HCT116 (cell line): Measurements from ENCODE around the gene SNTG2. TPM values are rescaled to one million over a fixed set of nuclear protein-coding genes. Genes with fewer than 3 reads are reported as not detected.

ENCODE experiments used
- ATAC-seq: fragments of 200-7000 bp; cut with Tn5 transposase; 2 replicates; pipeline ENCODE4 v1.9.1; 2020; ENCODE audit warnings: mild to moderate bottlenecking, moderate library complexity
- BruUV-seq: library from RNA; stranded (reverse); fragments of 400-500 nt; replicated peaks from 2 replicates; lab custom pipeline; 2021; lab: Mats Ljungman, UMichigan
- CTCF ChIA-PET: fragments of 300-600 bp; sonication (Branson Sonifier 250); formaldehyde crosslinking; loops from one replicate; lab custom pipeline; 2021; ENCODE audit warnings: antibody characterized with exemption; lab: Charles Lee
- POLR2A ChIA-PET: fragments of 300-600, 350-600 bp; sonication (Branson Sonifier 250); formaldehyde crosslinking; loops from one replicate; lab custom pipeline; 2021; ENCODE audit warnings: antibody characterized with exemption; lab: Charles Lee
- RAD21 ChIA-PET, 2 experiments: fragments of 300-600 bp; sonication (Branson Sonifier 250); formaldehyde crosslinking; loops; one replicate each; lab custom pipeline; 2023; ENCODE audit warnings: low total read pairs in 2 of 2; ENCODE audit not compliant: uncharacterized antibody in 2 of 2, unreplicated experiment in 2 of 2, low non-redundant PET in 1 of 2; lab: Charles Lee
- DNase-seq: peaks from one replicate; pipeline ENCODE4 v3.0.0-alpha.2; 2010; ENCODE audit warnings: low read depth, low spot score
- H2AFZ ChIP-seq: fragments of 200-600 bp; shearing (Covaris generic), sonication (generic); 2 replicates; pipeline ENCODE4 v1.6.1; 2017; ENCODE audit warnings: low read depth, mixed run types, mixed read lengths, antibody characterized with exemption, low read length; ENCODE audit not compliant: poor library complexity, severe bottlenecking
- H3K27ac ChIP-seq: 2 replicates; pipeline ENCODE4 v1.5.1; 2012; ENCODE audit warnings: low read depth, low read length
- H3K27me3 ChIP-seq: fragments of 200-600 bp; sonication (generic); 2 replicates; pipeline ENCODE4 v1.6.1; 2016; ENCODE audit warnings: mixed run types, low read length, mixed read lengths; ENCODE audit not compliant: insufficient read depth
- H3K36me3 ChIP-seq, 2 experiments: fragments of 200-500 bp in 1 of 2; fragments of 200-600 bp in 1 of 2; sonication (Bioruptor generic) in 1 of 2; sonication (generic) in 1 of 2; 2 replicates each; pipeline versions ENCODE4 v1.5.1 to v1.6.1; 2014 to 2016; ENCODE audit warnings: low read length in 2 of 2, inconsistent platforms in 1 of 2, mixed read lengths in 1 of 2, mixed run types in 1 of 2; ENCODE audit not compliant: insufficient read depth in 2 of 2, control insufficient read depth in 1 of 2
- H3K4me1 ChIP-seq, 2 experiments: fragments of 200-600 bp in 1 of 2; sonication (generic) in 1 of 2; 2 replicates each; pipeline versions ENCODE4 v1.5.1 to v1.6.1; 2012 to 2017; ENCODE audit warnings: low read length in 2 of 2, inconsistent platforms in 1 of 2, mild to moderate bottlenecking in 1 of 2, mixed read lengths in 1 of 2, mixed run types in 1 of 2, moderate library complexity in 1 of 2; ENCODE audit not compliant: insufficient read depth in 2 of 2, control insufficient read depth in 1 of 2
- H3K4me2 ChIP-seq: fragments of 200-600 bp; sonication (generic); 2 replicates; pipeline ENCODE4 v1.6.1; 2017; ENCODE audit warnings: mixed run types, low read length, mixed read lengths
- H3K4me3 ChIP-seq, 2 experiments: fragments of 200-600 bp in 1 of 2; sonication (generic) in 1 of 2; replicated peaks in 1 of 2; 2 replicates each; pipeline ENCODE4 v1.5.1; 2011 to 2016; ENCODE audit warnings: low read length in 2 of 2, control low read depth in 1 of 2, low read depth in 1 of 2, mild to moderate bottlenecking in 1 of 2, mixed read lengths in 1 of 2, mixed run types in 1 of 2
- H3K79me2 ChIP-seq: fragments of 200-600 bp; sonication (generic); 2 replicates; pipeline ENCODE4 v1.6.1; 2017; ENCODE audit warnings: mild to moderate bottlenecking, mixed run types, low read length, moderate library complexity, mixed read lengths; ENCODE audit not compliant: insufficient read depth
- H3K9ac ChIP-seq: fragments of 200-600 bp; sonication (generic); 2 replicates; pipeline ENCODE4 v1.6.1; 2016; ENCODE audit warnings: low read length, mixed read lengths
- H3K9me2 ChIP-seq: fragments of 200-600 bp; sonication (generic), shearing (Covaris generic); 2 replicates; pipeline ENCODE4 v1.6.1; 2017; ENCODE audit warnings: mixed run types, mild to moderate bottlenecking, moderate library complexity; ENCODE audit not compliant: insufficient read depth
- H3K9me3 ChIP-seq, 2 experiments: fragments of 200-500 bp in 1 of 2; fragments of 200-600 bp in 1 of 2; sonication (Bioruptor generic) in 1 of 2; sonication (generic) in 1 of 2; 2 replicates each; pipeline ENCODE4 v1.6.1; 2014 to 2017; ENCODE audit warnings: low read length in 2 of 2, mixed read lengths in 2 of 2, inconsistent platforms in 1 of 2, low read depth in 1 of 2, mild to moderate bottlenecking in 1 of 2, mixed run types in 1 of 2, moderate library complexity in 1 of 2; ENCODE audit not compliant: control insufficient read depth in 1 of 2, insufficient read depth in 1 of 2
- H4K20me1 ChIP-seq: fragments of 200-600 bp; sonication (generic), shearing (Covaris generic); 2 replicates; pipeline ENCODE4 v1.6.1; 2017; ENCODE audit warnings: mixed run types, mild to moderate bottlenecking, moderate library complexity; ENCODE audit not compliant: insufficient read depth
- CBX3 ChIP-seq: IDR thresholded peaks from 2 replicates; pipeline ENCODE4 v1.6.1; 2012; ENCODE audit warnings: low read depth
- CEBPB ChIP-seq: IDR thresholded peaks from 2 replicates; pipeline ENCODE4 v1.6.1; 2012; ENCODE audit warnings: low read depth
- EGR1 ChIP-seq: IDR thresholded peaks from 2 replicates; pipeline ENCODE4 v1.6.1; 2012; ENCODE audit warnings: low read depth
- ELF1 ChIP-seq: IDR thresholded peaks from 2 replicates; pipeline ENCODE4 v1.6.1; 2012; ENCODE audit warnings: low read depth, borderline replicate concordance
- EZH2 ChIP-seq: fragments of 200-600 bp; sonication (generic); IDR thresholded peaks from 2 replicates; pipeline ENCODE4 v1.6.1; 2017; ENCODE audit warnings: antibody characterized with exemption, mixed run types
- FOSL1 ChIP-seq: IDR thresholded peaks from 2 replicates; pipeline ENCODE4 v1.6.1; 2012; ENCODE audit warnings: low read depth
- MAX ChIP-seq: IDR thresholded peaks from 2 replicates; pipeline ENCODE4 v1.6.1; 2012
- POLR2AphosphoS5 ChIP-seq: IDR thresholded peaks from 2 replicates; pipeline ENCODE4 v1.6.1; 2011; ENCODE audit warnings: mild to moderate bottlenecking, low read depth, low read length, moderate library complexity
- RAD21 ChIP-seq: IDR thresholded peaks from 2 replicates; pipeline ENCODE4 v1.6.1; 2012; ENCODE audit warnings: low read depth, mild to moderate bottlenecking
- REST ChIP-seq: IDR thresholded peaks from 2 replicates; pipeline ENCODE4 v1.6.1; 2012; ENCODE audit warnings: low read depth
- SIN3A ChIP-seq: IDR thresholded peaks from 2 replicates; pipeline ENCODE4 v1.6.1; 2012; ENCODE audit warnings: low read depth
- SRF ChIP-seq: IDR thresholded peaks from 2 replicates; pipeline ENCODE4 v1.6.1; 2012; ENCODE audit warnings: low read depth
- TCF7L2 ChIP-seq: IDR thresholded peaks from 2 replicates; pipeline ENCODE4 v1.7.0; 2011; ENCODE audit warnings: borderline replicate concordance, inconsistent platforms; ENCODE audit not compliant: insufficient read depth, insufficient read length; ENCODE audit errors: extremely low read depth
- YY1 ChIP-seq: IDR thresholded peaks from 2 replicates; pipeline ENCODE4 v1.6.1; 2011; ENCODE audit warnings: low read length, low read depth, moderate library complexity, mild to moderate bottlenecking; ENCODE audit not compliant: insufficient replicate concordance; ENCODE audit errors: extremely low read depth
- ZBTB33 ChIP-seq: IDR thresholded peaks from 2 replicates; pipeline ENCODE4 v1.6.1; 2011; ENCODE audit warnings: mild to moderate bottlenecking, low read length, moderate library complexity; ENCODE audit not compliant: insufficient replicate concordance; ENCODE audit errors: extremely low read depth
- ZNF274 ChIP-seq: fragments of 200-500 bp; sonication (Bioruptor generic); IDR thresholded peaks from 2 replicates; pipeline ENCODE4 v1.6.1; 2014; ENCODE audit warnings: mild to moderate bottlenecking, low read depth, low read length, inconsistent platforms
- intact Hi-C: fragments of 100-400 bp; cut with micrococcal nuclease; formaldehyde crosslinking; loops from 2 replicates; pipeline ENCODE4 v1.10.0; 2022
- total RNA-seq: library from RNA; stranded (reverse); gene quantifications from one replicate; pipeline ENCODE4 v1.2.1, GENCODE V29; 2021; ENCODE audit not compliant: unreplicated experiment

The SNTG2 gene
- total RNA-seq, 1 experiment from 2014 or later: not detected

- no peak for DNase-seq
- H4K20me1 ChIP-seq: no peaks in the 10 kb centered on the region
- no peaks in the 10 kb centered on the region for H3K4me1 ChIP-seq
- ChIA-PET POLR2A (interaction anchor here (0.6 kb wide), 1 partner anchor 93 kb away, joined by 3 read pairs; no protein-coding TSS in a partner anchor), CTCF (no interaction called here), RAD21 (no interaction called here)
- no peak overlapping the region for H3K4me3 ChIP-seq
- ATAC-seq: no peak
- no peak overlapping the region for H3K4me2 ChIP-seq
- H3K27me3 ChIP-seq: peaks cover 4% of the 10 kb centered on the region
- H3K9me2 ChIP-seq: no peaks in the 10 kb centered on the region
- TF ChIP-seq RAD21 (no peak), ZNF274 (no peak), TCF7L2 (no peak), ELF1 (no peak), POLR2AphosphoS5 (no peak), REST (no peak), FOSL1 (no peak), YY1 (no peak), CBX3 (no peak), EZH2 (no peak), CEBPB (no peak), SRF (no peak), ZBTB33 (no peak), EGR1 (no peak), SIN3A (no peak), MAX (no peak)
- no peaks in the 10 kb centered on the region for H3K79me2 ChIP-seq
- H3K9me3 ChIP-seq: no peaks in the 10 kb centered on the region
- BruUV-seq: no TSS peak
- H3K36me3 ChIP-seq: no peaks in the 10 kb centered on the region
- H3K27ac ChIP-seq: no peak overlapping the region
- H3K9ac ChIP-seq: no peak overlapping the region
- intact Hi-C loops: no loop called here
- no peak overlapping the region for H2AFZ ChIP-seq
Observed at GRCh38 chr2:1156059-1156458, 205.4 kb downstream of the SNTG2 start.
